ENCODE measurements around the gene USP11. TPM values are rescaled to one million over a fixed set of nuclear protein-coding genes. Genes with fewer than 3 reads are reported as not detected.

The USP11 gene
- total RNA-seq, 1 donor from 2014 or later = 194 TPM

GRCh38 chrX:47194194-47194787 is 38.5 kb upstream of the USP11 start:
- TF ChIP-seq CTCF (IDR thresholded peaks at IDR 0.05) = no peak
- Mint-ChIP-seq H3K27ac (ENCODE audit: unreplicated experiment) (peak overlapping the region; percentile 99), H3K4me1 (ENCODE audit: unreplicated experiment) (peaks cover 65% of the 10 kb centered on the region), H3K36me3 (ENCODE audit: unreplicated experiment) (peaks cover 17% of the 10 kb centered on the region), H3K4me3 (ENCODE audit: unreplicated experiment) (peak overlapping the region; percentile 94), H3K27me3 (ENCODE audit: unreplicated experiment) (no peaks in the 10 kb centered on the region), H3K9me3 (ENCODE audit: unreplicated experiment) (no peaks in the 10 kb centered on the region)
- DNase-seq (ENCODE audit: extremely low spot score, unreplicated experiment) = no peak

GRCh38 chrX:47196098-47196497 is 36.7 kb upstream of the USP11 start:
- DNase-seq (ENCODE audit: extremely low spot score, unreplicated experiment) = no peak
- peak overlapping the region; percentile 65 for H3K27ac Mint-ChIP-seq (ENCODE audit: unreplicated experiment)
- H3K9me3 Mint-ChIP-seq (ENCODE audit: unreplicated experiment) = no peaks in the 10 kb centered on the region
- peaks cover 31% of the 10 kb centered on the region for H3K36me3 Mint-ChIP-seq (ENCODE audit: unreplicated experiment)
- no peaks in the 10 kb centered on the region for H3K27me3 Mint-ChIP-seq (ENCODE audit: unreplicated experiment)
- no peak for TF ChIP-seq CTCF (IDR thresholded peaks at IDR 0.05)
- peaks cover 60% of the 10 kb centered on the region for H3K4me1 Mint-ChIP-seq (ENCODE audit: unreplicated experiment)
- peak overlapping the region; percentile 94 for H3K4me3 Mint-ChIP-seq (ENCODE audit: unreplicated experiment)

- peak overlapping the region; percentile 54 for H3K4me3 Mint-ChIP-seq (ENCODE audit: unreplicated experiment)
- peak overlapping the region; percentile 36 for H3K27ac Mint-ChIP-seq (ENCODE audit: unreplicated experiment)
- H3K4me1 Mint-ChIP-seq (ENCODE audit: unreplicated experiment) = peaks cover 59% of the 10 kb centered on the region
- no peaks in the 10 kb centered on the region for H3K27me3 Mint-ChIP-seq (ENCODE audit: unreplicated experiment)
- DNase-seq (ENCODE audit: extremely low spot score, unreplicated experiment) = no peak
- peaks cover 46% of the 10 kb centered on the region for H3K36me3 Mint-ChIP-seq (ENCODE audit: unreplicated experiment)
- H3K9me3 Mint-ChIP-seq (ENCODE audit: unreplicated experiment) = no peaks in the 10 kb centered on the region
- TF ChIP-seq CTCF (IDR thresholded peaks at IDR 0.05) = no peak
Observed at GRCh38 chrX:47197526-47197925, 35.3 kb upstream of the USP11 start.

DNA sequence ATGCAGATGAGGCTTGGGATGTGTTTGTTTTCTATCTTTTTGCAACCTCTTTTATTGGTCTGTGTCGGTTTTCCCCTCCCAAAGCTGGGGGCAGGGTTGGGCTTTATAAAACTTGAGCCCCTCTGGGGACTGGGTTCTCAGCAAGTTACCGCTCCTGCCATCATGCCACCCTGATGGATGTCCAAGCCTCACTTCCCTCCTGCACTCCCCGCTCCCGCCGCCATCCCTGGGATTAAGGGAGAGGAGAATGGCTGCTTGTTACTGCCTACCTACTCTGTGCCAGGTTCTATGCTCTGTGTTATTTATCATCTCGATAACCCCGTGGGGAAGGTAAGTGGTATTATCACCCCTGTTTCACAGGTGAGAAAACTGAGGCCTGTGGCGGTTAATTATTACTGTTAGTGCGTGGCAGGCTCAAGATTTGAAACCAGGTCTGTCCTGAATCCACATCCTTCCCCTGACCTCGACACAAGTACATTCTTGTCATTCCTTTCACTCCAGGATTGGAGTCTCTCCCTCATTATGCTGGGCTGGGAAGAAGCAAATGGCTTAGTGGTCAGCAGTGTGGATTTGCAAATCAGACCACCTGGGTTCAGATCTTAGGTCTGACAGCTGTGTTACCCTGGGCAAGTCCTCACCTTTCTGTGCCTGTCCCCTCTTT is 34.7 kb upstream of the USP11 start:
- no peak for DNase-seq (ENCODE audit: extremely low spot score, unreplicated experiment)
- Mint-ChIP-seq H3K9me3 (ENCODE audit: unreplicated experiment) (no peaks in the 10 kb centered on the region), H3K27ac (ENCODE audit: unreplicated experiment) (peak overlapping the region; percentile 14), H3K4me3 (ENCODE audit: unreplicated experiment) (peak overlapping the region; percentile 14), H3K27me3 (ENCODE audit: unreplicated experiment) (no peaks in the 10 kb centered on the region), H3K36me3 (ENCODE audit: unreplicated experiment) (peaks cover 47% of the 10 kb centered on the region), H3K4me1 (ENCODE audit: unreplicated experiment) (peaks cover 53% of the 10 kb centered on the region)
- no peak for TF ChIP-seq CTCF (IDR thresholded peaks at IDR 0.05)

DNA sequence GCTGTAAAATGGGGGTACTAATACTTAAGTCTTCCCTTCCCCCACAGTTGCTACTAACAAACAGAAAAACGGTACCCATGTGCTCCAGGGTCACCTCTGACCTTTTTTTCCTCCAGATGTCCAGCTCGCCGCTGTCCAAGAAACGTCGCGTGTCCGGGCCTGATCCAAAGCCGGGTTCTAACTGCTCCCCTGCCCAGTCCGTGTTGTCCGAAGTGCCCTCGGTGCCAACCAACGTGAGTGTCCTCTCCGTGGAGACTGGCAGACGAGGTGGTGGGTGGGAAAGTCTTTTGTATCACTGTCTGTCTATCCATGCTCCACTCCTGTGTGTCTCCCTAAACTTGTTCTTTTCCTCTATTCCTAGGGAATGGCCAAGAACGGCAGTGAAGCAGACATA is 34.1 kb upstream of the USP11 start:
- H3K4me3 Mint-ChIP-seq (ENCODE audit: unreplicated experiment) = peak overlapping the region; percentile 14
- no peaks in the 10 kb centered on the region for H3K9me3 Mint-ChIP-seq (ENCODE audit: unreplicated experiment)
- no peaks in the 10 kb centered on the region for H3K27me3 Mint-ChIP-seq (ENCODE audit: unreplicated experiment)
- no peak for DNase-seq (ENCODE audit: extremely low spot score, unreplicated experiment)
- peaks cover 50% of the 10 kb centered on the region for H3K4me1 Mint-ChIP-seq (ENCODE audit: unreplicated experiment)
- no peak for TF ChIP-seq CTCF (IDR thresholded peaks at IDR 0.05)
- H3K27ac Mint-ChIP-seq (ENCODE audit: unreplicated experiment) = peak overlapping the region; percentile 14
- H3K36me3 Mint-ChIP-seq (ENCODE audit: unreplicated experiment) = peaks cover 51% of the 10 kb centered on the region
